ENCODE measurements around the gene PDZD2.
"Not testable (repeated sequence)": the region's sequence is repeated elsewhere in the genome, so short reads cannot be mapped to it uniquely, and the experiment has no call there.

PDZD2 gene

GRCh38 chr5:32118922-32119321 lies 480.0 kb downstream of the PDZD2 start:
- not testable (repeated sequence) for DNase-seq

GRCh38 chr5:32123058-32123805 lies 484.3 kb downstream of the PDZD2 start:
- no peak for DNase-seq

GRCh38 chr5:32123889-32124676 lies 485.2 kb downstream of the PDZD2 start:
- no peak for DNase-seq

GRCh38 chr5:32126691-32127090 lies 487.8 kb downstream of the PDZD2 start:
- no peak for DNase-seq

- no peak for DNase-seq
Observed at GRCh38 chr5:32127711-32128110, 488.8 kb downstream of the PDZD2 start.

- DNase-seq: no peak
Observed at GRCh38 chr5:32129074-32129598, 490.2 kb downstream of the PDZD2 start.

GRCh38 chr5:32130865-32131264 lies 491.9 kb downstream of the PDZD2 start:
- DNase-seq: no peak

GRCh38 chr5:32131604-32132003 lies 492.7 kb downstream of the PDZD2 start:
- DNase-seq: no peak

- no peak for DNase-seq
Observed at GRCh38 chr5:32132757-32133156, 493.8 kb downstream of the PDZD2 start.

GRCh38 chr5:32135086-32135485 lies 496.2 kb downstream of the PDZD2 start:
- no peak for DNase-seq

- no peak for DNase-seq
Observed at GRCh38 chr5:32136342-32136741, 497.4 kb downstream of the PDZD2 start.

GRCh38 chr5:32138839-32139493 lies 500.0 kb downstream of the PDZD2 start:
- peak; percentile 52 for DNase-seq

- no peak for DNase-seq
Observed at GRCh38 chr5:32143617-32144377, 504.9 kb downstream of the PDZD2 start.

GRCh38 chr5:32144378-32145207 lies 505.7 kb downstream of the PDZD2 start:
- DNase-seq: no peak

GRCh38 chr5:32145378-32145777 lies 506.4 kb downstream of the PDZD2 start:
- DNase-seq: no peak

- DNase-seq: peak; percentile 52
Observed at GRCh38 chr5:32147236-32147635, 508.3 kb downstream of the PDZD2 start.

GRCh38 chr5:32147959-32148358 lies 509.0 kb downstream of the PDZD2 start:
- DNase-seq: no peak

- DNase-seq: no peak
Observed at GRCh38 chr5:32150366-32150765, 511.4 kb downstream of the PDZD2 start.

- no peak for DNase-seq
Observed at GRCh38 chr5:32151198-32151597, 512.3 kb downstream of the PDZD2 start.

- no peak for DNase-seq
Observed at GRCh38 chr5:32153723-32154122, 514.8 kb downstream of the PDZD2 start.

GRCh38 chr5:32155211-32155610 lies 516.3 kb downstream of the PDZD2 start:
- no peak for DNase-seq

- DNase-seq: no peak
Observed at GRCh38 chr5:32156635-32157034, 517.7 kb downstream of the PDZD2 start.

Data from suppressor macrophage treated with lipopolysaccharide for 4 hours (primary cell).